SK-N-SH (cell line): ENCODE data around the gene RABEPK. TPM values are rescaled to one million over a fixed set of nuclear protein-coding genes. Genes with fewer than 3 reads are reported as not detected.
"Not testable (repeated sequence)": the region's sequence is repeated elsewhere in the genome, so short reads cannot be mapped to it uniquely, and the experiment has no call there.

Source experiments
- CTCF ChIA-PET: fragments of 300-600, 350-600 bp; formaldehyde crosslinking; extraction: SDS; loops from one replicate; lab custom pipeline; 2021; lab: Yijun Ruan, JAX
- POLR2A ChIA-PET: fragments of 350-600 bp; sonication (Branson Sonifier 250); formaldehyde crosslinking; extraction: SDS; loops from one replicate; lab custom pipeline; 2020; ENCODE audit warnings: antibody characterized with exemption, inconsistent platforms; lab: Yijun Ruan, JAX
- DNase-seq: peaks from one replicate; pipeline ENCODE4 v3.0.0; 2012
- H2AFZ ChIP-seq: fragments of 200-600 bp; sonication (generic); 2 replicates; pipeline ENCODE4 v1.8.1; 2016; ENCODE audit warnings: antibody characterized with exemption, mild to moderate bottlenecking, low read depth
- H3F3A ChIP-seq: fragments of 200-600 bp; sonication (generic); replicated peaks from 2 replicates; pipeline ENCODE3; 2016; ENCODE audit warnings: antibody characterized with exemption, mild to moderate bottlenecking; ENCODE audit not compliant: insufficient read depth
- H3K27ac ChIP-seq, 2 experiments: fragments of 200-500 bp in 1 of 2; fragments of 200-600 bp in 1 of 2; sonication (Bioruptor generic) in 1 of 2; sonication (generic), shearing (Covaris generic) in 1 of 2; 2 replicates each; pipeline versions ENCODE4 v1.5.1 to v1.6.1; 2014 to 2016; ENCODE audit warnings: low read depth in 2 of 2, inconsistent platforms in 1 of 2, low read length in 1 of 2, mild to moderate bottlenecking in 1 of 2, mixed read lengths in 1 of 2
- H3K27me3 ChIP-seq: fragments of 200-600 bp; sonication (generic), shearing (Covaris generic); 2 replicates; pipeline ENCODE4 v1.6.1; 2016; ENCODE audit warnings: mixed run types; ENCODE audit not compliant: insufficient read depth
- H3K36me3 ChIP-seq, 2 experiments: fragments of 200-500 bp in 1 of 2; fragments of 200-600 bp in 1 of 2; sonication (Bioruptor generic) in 1 of 2; sonication (generic) in 1 of 2; replicated peaks in 1 of 2; 2 replicates each; pipeline versions ENCODE3 to v1.5.1; 2014 to 2016; ENCODE audit warnings: low read length in 1 of 2, mild to moderate bottlenecking in 1 of 2; ENCODE audit not compliant: insufficient read depth in 2 of 2, control insufficient read depth in 1 of 2
- H3K4me1 ChIP-seq, 2 experiments: fragments of 200-500 bp in 1 of 2; fragments of 200-600 bp in 1 of 2; sonication (Bioruptor generic) in 1 of 2; sonication (generic), shearing (Covaris generic) in 1 of 2; 2 replicates each; pipeline versions ENCODE4 v1.5.1 to v1.6.1; 2014 to 2016; ENCODE audit warnings: low read depth in 1 of 2, low read length in 1 of 2, mixed run types in 1 of 2; ENCODE audit not compliant: insufficient read depth in 2 of 2, control insufficient read depth in 1 of 2
- H3K4me2 ChIP-seq: fragments of 200-600 bp; sonication (generic), shearing (Covaris generic); 2 replicates; pipeline ENCODE4 v1.6.1; 2017; ENCODE audit warnings: mixed run types
- H3K4me3 ChIP-seq, 2 experiments: fragments of 200-500 bp in 1 of 2; fragments of 200-600 bp in 1 of 2; sonication (Bioruptor generic) in 1 of 2; sonication (generic), shearing (Covaris generic) in 1 of 2; 2 replicates each; pipeline versions ENCODE4 v1.5.1 to v1.8.1; 2014 to 2016; ENCODE audit warnings: low read depth in 2 of 2, inconsistent platforms in 1 of 2, low read length in 1 of 2, mild to moderate bottlenecking in 1 of 2, mixed read lengths in 1 of 2, moderate library complexity in 1 of 2
- H3K79me2 ChIP-seq: fragments of 200-600 bp; sonication (generic); 2 replicates; pipeline ENCODE4 v1.8.1; 2017; ENCODE audit warnings: mild to moderate bottlenecking; ENCODE audit not compliant: insufficient read depth
- H3K9ac ChIP-seq: fragments of 200-600 bp; sonication (generic); 2 replicates; pipeline ENCODE4 v1.6.1; 2017; ENCODE audit warnings: mixed run types
- H3K9me2 ChIP-seq: fragments of 200-600 bp; sonication (generic); 2 replicates; pipeline ENCODE4 v1.6.1; 2017; ENCODE audit warnings: mixed run types
- H3K9me3 ChIP-seq: fragments of 200-600 bp; sonication (generic); 2 replicates; pipeline ENCODE4 v1.6.1; 2017; ENCODE audit warnings: mixed run types, mild to moderate bottlenecking, moderate library complexity
- H4K20me1 ChIP-seq: fragments of 200-600 bp; sonication (generic); 2 replicates; pipeline ENCODE4 v1.6.1; 2017; ENCODE audit warnings: mild to moderate bottlenecking, mixed run types; ENCODE audit not compliant: insufficient read depth
- CHD2 ChIP-seq: fragments of 150-350 bp; IDR thresholded peaks from 2 replicates; pipeline ENCODE4 v1.6.1; 2018; ENCODE audit warnings: low read length; ENCODE audit not compliant: partially characterized antibody
- FOSL2 ChIP-seq: IDR thresholded peaks from 2 replicates; pipeline ENCODE4 v1.4.0; 2012; ENCODE audit warnings: low read depth, mild to moderate bottlenecking, moderate library complexity, borderline replicate concordance
- FOXM1 ChIP-seq: IDR thresholded peaks from 2 replicates; pipeline ENCODE4 v1.4.0; 2012; ENCODE audit warnings: low read depth, mild to moderate bottlenecking
- MEF2A ChIP-seq: IDR thresholded peaks from 2 replicates; pipeline ENCODE4 v1.4.0; 2012; ENCODE audit warnings: low read depth, borderline replicate concordance
- MXI1 ChIP-seq: IDR thresholded peaks from 2 replicates; pipeline ENCODE4 v1.6.1; 2012; ENCODE audit warnings: mild to moderate bottlenecking, low read depth, low read length, improper control_type of control experiment
- NFIC ChIP-seq: IDR thresholded peaks from 2 replicates; pipeline ENCODE4 v1.4.0; 2012; ENCODE audit warnings: borderline replicate concordance
- RXRA ChIP-seq: IDR thresholded peaks from 2 replicates; pipeline ENCODE4 v1.4.0; 2012; ENCODE audit warnings: low read depth, mild to moderate bottlenecking, borderline replicate concordance
- SIN3A ChIP-seq: IDR thresholded peaks from 2 replicates; pipeline ENCODE4 v1.6.1; 2012; ENCODE audit warnings: low read depth, mild to moderate bottlenecking, low read length, moderate library complexity, borderline replicate concordance
- SMC3 ChIP-seq: IDR thresholded peaks from 2 replicates; pipeline ENCODE4 v1.6.1; 2012; ENCODE audit warnings: low read depth, low read length, improper control_type of control experiment
- TAF1 ChIP-seq: IDR thresholded peaks from 2 replicates; pipeline ENCODE4 v1.6.1; 2012; ENCODE audit warnings: low read depth, mild to moderate bottlenecking, low read length, moderate library complexity, borderline replicate concordance
- YY1 ChIP-seq: IDR thresholded peaks from 2 replicates; pipeline ENCODE4 v1.4.0; 2012; ENCODE audit warnings: low read depth, mild to moderate bottlenecking
- WGBS: methylation state at CpG from one replicate; pipeline ENCODE4 v1.1.6; 2017; ENCODE audit warnings: low lambda C conversion rate; 5-methylcytosine and 5-hydroxymethylcytosine counted together
- polyA plus RNA-seq, 3 experiments: library from polyadenylated mRNA; depleted of rRNA; stranded (reverse); fragments of >200 nt; gene quantifications; 2 replicates each; pipeline ENCODE4 v1.2.3, GENCODE V29; 2012
- TF ChIP-seq, protein P1 (sequence below): IDR thresholded peaks from 2 replicates; pipeline ENCODE4 v1.4.0; 2012; ENCODE audit warnings: low read depth, borderline replicate concordance
- TF ChIP-seq, protein P2 (sequence below): IDR thresholded peaks from 2 replicates; pipeline ENCODE4 v1.6.1; 2012; ENCODE audit warnings: mild to moderate bottlenecking, low read depth, low read length, moderate library complexity
- TF ChIP-seq, protein P3 (sequence below): fragments of 150-350 bp; IDR thresholded peaks from 2 replicates; pipeline ENCODE4 v1.6.1; 2017; ENCODE audit warnings: antibody characterized with exemption, low read length, low read depth, borderline replicate concordance

The RABEPK gene
- polyA plus RNA-seq, 1 of the 3 experiments (the other 2 are of a cell fraction) = 55.1 TPM

DNA sequence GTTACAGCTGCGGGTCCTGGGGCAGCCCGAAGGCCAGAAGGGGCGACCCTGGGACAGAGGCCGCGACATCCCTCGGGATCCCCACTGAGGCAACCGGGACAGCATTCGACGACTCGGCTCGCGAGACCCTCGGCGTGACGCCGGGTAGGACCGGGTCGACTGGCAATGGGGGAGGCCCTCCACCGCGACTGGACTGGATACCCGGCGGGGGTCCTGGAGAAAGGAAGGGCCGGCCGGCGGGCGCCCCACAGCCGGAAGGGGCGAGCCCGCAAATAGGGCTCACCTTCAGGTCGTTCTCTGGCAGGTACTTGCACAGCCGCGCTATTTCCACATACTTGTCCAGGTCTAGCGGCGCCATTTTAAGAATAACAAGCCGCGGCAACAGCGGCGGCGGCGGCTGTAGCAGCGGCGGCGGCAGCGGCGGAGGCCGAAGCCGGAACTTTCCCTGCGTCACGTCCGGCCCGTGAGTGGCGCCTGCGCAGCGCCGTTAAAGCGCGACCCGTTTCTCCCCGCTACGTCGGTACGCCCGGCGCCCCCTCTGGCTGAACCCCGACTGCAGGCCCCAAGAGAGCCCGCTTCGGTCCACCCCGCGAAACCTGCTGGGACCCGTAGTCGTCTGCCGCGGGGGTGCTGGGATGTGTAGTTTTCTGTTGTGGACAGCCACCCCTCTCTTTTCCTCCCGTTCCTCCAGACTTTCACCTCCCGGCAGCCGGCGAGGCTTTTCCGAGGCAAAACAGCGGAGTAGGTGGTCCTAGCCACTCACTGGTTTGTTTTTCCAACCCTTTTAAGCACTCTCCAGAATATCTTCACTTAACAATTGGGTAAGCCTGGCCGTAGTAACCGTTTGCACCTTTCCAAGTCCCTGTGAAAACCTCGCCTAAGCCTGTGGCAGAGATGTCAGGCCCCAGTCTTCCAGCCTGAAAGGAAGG is 10.7 kb upstream of the RABEPK start, which contains the start of gene PPP6C (continued):
- TF ChIP-seq FOXM1 (no peak), FOSL2 (0 out of 2 replicates have a peak, but pooled peaks have one; percentile 15), MXI1 (peak; percentile 66), SMC3 (0 out of 2 replicates have a peak, but pooled peaks have one; percentile 6), CHD2 (peak; percentile 92), TAF1 (peak; percentile 71), MEF2A (no peak), NFIC (no peak), RXRA (no peak; the same call in 1 of the 2 replicates), YY1 (peak; percentile 63)
- TF ChIP-seq, protein P1, sequence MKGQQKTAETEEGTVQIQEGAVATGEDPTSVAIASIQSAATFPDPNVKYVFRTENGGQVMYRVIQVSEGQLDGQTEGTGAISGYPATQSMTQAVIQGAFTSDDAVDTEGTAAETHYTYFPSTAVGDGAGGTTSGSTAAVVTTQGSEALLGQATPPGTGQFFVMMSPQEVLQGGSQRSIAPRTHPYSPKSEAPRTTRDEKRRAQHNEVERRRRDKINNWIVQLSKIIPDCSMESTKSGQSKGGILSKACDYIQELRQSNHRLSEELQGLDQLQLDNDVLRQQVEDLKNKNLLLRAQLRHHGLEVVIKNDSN = no peak
- TF ChIP-seq, protein P2, sequence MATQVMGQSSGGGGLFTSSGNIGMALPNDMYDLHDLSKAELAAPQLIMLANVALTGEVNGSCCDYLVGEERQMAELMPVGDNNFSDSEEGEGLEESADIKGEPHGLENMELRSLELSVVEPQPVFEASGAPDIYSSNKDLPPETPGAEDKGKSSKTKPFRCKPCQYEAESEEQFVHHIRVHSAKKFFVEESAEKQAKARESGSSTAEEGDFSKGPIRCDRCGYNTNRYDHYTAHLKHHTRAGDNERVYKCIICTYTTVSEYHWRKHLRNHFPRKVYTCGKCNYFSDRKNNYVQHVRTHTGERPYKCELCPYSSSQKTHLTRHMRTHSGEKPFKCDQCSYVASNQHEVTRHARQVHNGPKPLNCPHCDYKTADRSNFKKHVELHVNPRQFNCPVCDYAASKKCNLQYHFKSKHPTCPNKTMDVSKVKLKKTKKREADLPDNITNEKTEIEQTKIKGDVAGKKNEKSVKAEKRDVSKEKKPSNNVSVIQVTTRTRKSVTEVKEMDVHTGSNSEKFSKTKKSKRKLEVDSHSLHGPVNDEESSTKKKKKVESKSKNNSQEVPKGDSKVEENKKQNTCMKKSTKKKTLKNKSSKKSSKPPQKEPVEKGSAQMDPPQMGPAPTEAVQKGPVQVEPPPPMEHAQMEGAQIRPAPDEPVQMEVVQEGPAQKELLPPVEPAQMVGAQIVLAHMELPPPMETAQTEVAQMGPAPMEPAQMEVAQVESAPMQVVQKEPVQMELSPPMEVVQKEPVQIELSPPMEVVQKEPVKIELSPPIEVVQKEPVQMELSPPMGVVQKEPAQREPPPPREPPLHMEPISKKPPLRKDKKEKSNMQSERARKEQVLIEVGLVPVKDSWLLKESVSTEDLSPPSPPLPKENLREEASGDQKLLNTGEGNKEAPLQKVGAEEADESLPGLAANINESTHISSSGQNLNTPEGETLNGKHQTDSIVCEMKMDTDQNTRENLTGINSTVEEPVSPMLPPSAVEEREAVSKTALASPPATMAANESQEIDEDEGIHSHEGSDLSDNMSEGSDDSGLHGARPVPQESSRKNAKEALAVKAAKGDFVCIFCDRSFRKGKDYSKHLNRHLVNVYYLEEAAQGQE = peak; percentile 69; the same call in 1 of the 2 replicates
- TF ChIP-seq, protein P3, sequence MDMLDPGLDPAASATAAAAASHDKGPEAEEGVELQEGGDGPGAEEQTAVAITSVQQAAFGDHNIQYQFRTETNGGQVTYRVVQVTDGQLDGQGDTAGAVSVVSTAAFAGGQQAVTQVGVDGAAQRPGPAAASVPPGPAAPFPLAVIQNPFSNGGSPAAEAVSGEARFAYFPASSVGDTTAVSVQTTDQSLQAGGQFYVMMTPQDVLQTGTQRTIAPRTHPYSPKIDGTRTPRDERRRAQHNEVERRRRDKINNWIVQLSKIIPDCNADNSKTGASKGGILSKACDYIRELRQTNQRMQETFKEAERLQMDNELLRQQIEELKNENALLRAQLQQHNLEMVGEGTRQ = no peak

DNA sequence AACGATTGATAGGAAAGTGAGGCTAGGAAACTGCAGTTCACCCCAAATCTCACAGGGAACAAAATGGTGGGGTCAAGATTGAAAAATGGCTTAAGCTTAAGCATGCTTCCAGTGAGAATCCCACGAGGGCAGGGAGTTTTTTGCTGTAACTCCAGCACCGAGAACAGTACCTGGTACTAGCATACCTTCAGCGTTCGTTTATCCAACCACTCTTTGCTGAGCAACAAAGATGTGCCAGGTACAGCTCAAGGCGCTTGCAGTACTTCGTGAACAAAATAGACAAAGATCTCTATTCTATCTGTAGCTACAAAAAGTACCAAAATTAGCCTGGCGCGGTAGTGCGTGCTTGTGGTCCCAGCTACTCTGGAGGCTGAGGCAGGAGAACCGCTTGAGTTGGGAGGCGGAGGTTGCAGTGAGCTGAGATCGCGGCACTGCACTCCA is 10.0 kb upstream of the RABEPK start:
- H3K9me3 ChIP-seq = no peaks in the 10 kb centered on the region
- H3K4me2 ChIP-seq = peak overlapping the region; percentile 78
- no peaks in the 10 kb centered on the region for H3K9me2 ChIP-seq
- H3K4me1 ChIP-seq = peaks cover 7 to 15% of the 10 kb centered on the region in 2 experiments; a peak in 2 of 4 replicates
- H3K9ac ChIP-seq = peak overlapping the region; percentile 98
- TF ChIP-seq SIN3A (no peak), MEF2A (no peak)
- TF ChIP-seq, all 33 proteins: peak for 0
- peak overlapping the region; percentile 69 to 77 for H3K4me3 ChIP-seq
- peaks cover 57% of the 10 kb centered on the region for H3K79me2 ChIP-seq
- H3K36me3 ChIP-seq = peaks cover 0 to 6% of the 10 kb centered on the region in 2 experiments
- ChIA-PET POLR2A (interaction anchor here (0.9 to 2.0 kb wide), 3 partner anchors 9 to 51 kb away, joined by 3 to 8 read pairs (median 7); partner anchors contain the start of gene HSPA5), CTCF (interaction anchor here (0.9 kb wide), 1 partner anchor 9 kb away, joined by 3 read pairs; no protein-coding TSS in a partner anchor)
- peaks cover 3% of the 10 kb centered on the region for H3F3A ChIP-seq
- H3K27me3 ChIP-seq = no peaks in the 10 kb centered on the region
- peak overlapping the region; percentile 84 to 87 for H3K27ac ChIP-seq
- H4K20me1 ChIP-seq = peaks cover 25% of the 10 kb centered on the region
- peak overlapping the region; percentile 92 for H2AFZ ChIP-seq
- peak; percentile 32 for DNase-seq
- 46% methylated on average over 14 of the region's 14 CpGs for WGBS

DNA sequence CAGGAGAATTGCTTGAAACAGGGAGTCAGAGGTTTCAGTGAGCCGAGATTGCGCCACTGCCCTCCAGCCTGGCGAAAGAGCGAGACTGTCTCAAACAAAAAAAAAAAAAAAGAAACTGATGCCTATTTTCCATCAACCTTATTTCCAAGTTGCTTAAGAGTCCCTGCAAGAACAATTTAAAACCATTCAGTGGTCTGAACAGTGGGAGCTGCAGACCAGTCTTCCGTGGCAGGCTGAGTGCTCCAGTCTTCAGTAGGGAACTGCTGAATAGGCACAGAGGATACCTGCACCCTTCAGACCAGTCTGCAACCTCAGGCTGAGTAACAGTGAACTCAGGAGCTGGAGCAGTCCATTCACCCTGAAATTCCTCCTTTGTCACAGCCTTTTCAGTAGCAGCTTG is 5.9 kb upstream of the RABEPK start:
- H3K9me2 ChIP-seq, H3K4me3 ChIP-seq, H3K4me2 ChIP-seq, H2AFZ ChIP-seq, POLR2A ChIA-PET, H3F3A ChIP-seq, H3K4me1 ChIP-seq, H3K9me3 ChIP-seq, H3K27me3 ChIP-seq, H3K36me3 ChIP-seq, CTCF ChIA-PET, H3K9ac ChIP-seq, H4K20me1 ChIP-seq, DNase-seq, H3K27ac ChIP-seq: not testable (repeated sequence)
- 98% methylated on average over 5 of the region's 5 CpGs for WGBS
- peaks cover 16% of the 10 kb centered on the region for H3K79me2 ChIP-seq
